ENCODE results near the gene C6orf89. TPM values are rescaled to one million over a fixed set of nuclear protein-coding genes. Genes with fewer than 3 reads are reported as not detected.

C6orf89 gene
- total and polyA plus RNA-seq, 11 donors = 34.0 to 86.2 (median 71.4) TPM

DNA sequence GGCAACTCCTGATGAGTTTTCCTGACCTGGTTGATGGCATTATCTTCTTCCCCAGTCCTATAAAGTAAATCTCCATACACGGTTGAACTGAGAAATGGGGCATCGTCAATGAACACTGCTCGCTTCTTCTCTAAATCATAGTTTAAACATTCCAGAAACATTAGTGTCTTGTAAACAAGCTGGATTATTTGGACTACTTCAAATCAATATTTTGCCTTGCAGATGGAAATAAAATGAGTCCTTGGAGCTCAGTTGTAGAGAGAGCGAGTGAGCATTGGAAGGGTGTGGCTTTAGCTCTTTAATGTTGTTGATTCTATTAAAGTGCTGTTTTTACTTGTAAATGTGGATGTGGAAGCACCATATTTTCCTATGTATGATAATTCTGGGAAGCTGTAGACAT lies 18.4 kb downstream of the C6orf89 start:
- Histone ChIP-seq H3K9me3 (no peaks in the 10 kb centered on the region), H3K4me1 (peaks cover 7 to 48% (median 33%) of the 10 kb centered on the region in 12 donors), H3K4me3 (no peak overlapping the region), H3K27me3 (no peaks in the 10 kb centered on the region), H3K27ac (peak overlapping the region in 3 of 12 donors; percentile 1 to 56 (median 51)), H3K36me3 (peaks cover 2 to 82% (median 73%) of the 10 kb centered on the region in 9 donors)
- ATAC-seq = no peak
- 74 to 82% (median 76%) methylated on average over 4 of the region's 4 CpGs for WGBS, 4 donors
- DNase-seq = no peak
- intact Hi-C loops (cut with DNase I) = no loop called here
- TF ChIP-seq POLR2A (IDR thresholded peaks at IDR 0.05) = no peak
- TF ChIP-seq, protein P1, sequence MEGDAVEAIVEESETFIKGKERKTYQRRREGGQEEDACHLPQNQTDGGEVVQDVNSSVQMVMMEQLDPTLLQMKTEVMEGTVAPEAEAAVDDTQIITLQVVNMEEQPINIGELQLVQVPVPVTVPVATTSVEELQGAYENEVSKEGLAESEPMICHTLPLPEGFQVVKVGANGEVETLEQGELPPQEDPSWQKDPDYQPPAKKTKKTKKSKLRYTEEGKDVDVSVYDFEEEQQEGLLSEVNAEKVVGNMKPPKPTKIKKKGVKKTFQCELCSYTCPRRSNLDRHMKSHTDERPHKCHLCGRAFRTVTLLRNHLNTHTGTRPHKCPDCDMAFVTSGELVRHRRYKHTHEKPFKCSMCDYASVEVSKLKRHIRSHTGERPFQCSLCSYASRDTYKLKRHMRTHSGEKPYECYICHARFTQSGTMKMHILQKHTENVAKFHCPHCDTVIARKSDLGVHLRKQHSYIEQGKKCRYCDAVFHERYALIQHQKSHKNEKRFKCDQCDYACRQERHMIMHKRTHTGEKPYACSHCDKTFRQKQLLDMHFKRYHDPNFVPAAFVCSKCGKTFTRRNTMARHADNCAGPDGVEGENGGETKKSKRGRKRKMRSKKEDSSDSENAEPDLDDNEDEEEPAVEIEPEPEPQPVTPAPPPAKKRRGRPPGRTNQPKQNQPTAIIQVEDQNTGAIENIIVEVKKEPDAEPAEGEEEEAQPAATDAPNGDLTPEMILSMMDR (IDR thresholded peaks at IDR 0.05) = no peak

DNA sequence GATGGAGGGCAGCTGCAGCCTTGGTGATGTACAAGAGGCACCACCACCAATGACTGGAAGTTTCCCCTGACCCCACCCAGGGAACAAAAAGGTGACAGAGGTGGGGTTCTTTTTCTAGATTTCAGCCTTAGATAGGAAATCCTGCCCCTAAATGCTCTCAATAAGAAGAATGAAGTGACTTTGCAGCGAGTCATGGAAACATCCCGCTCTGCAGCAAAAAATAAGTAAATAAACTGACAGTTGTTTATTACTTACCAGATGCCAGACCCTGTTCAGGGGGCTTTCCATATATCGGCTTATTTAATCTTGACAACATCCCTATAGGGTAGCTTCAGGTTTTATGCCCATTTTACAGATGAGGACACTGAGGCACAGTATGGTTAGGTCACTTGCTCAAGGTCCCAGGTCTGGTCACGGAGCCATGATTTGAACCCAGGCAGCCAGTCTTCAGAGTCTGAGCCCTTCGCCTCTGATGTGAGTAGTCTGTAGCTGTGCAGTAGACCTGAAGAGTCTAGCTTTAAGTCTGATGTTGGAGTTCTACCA lies 19.2 kb downstream of the C6orf89 start:
- ATAC-seq = no peak
- Histone ChIP-seq H3K27me3 (no peaks in the 10 kb centered on the region), H3K9me3 (no peaks in the 10 kb centered on the region), H3K4me3 (no peak overlapping the region), H3K4me1 (peaks cover 7 to 48% (median 33%) of the 10 kb centered on the region in 12 donors), H3K27ac (no peak overlapping the region), H3K36me3 (peaks cover 2 to 82% (median 69%) of the 10 kb centered on the region in 9 donors)
- DNase-seq = no peak
- WGBS, 4 donors = 97 to 100% (median 98%) methylated on average over 5 of the region's 5 CpGs
- intact Hi-C loops (cut with DNase I) = loop anchor here in 3 of 10 donors (5.0 kb wide), 1 partner anchor 72 kb away; no protein-coding TSS in a partner anchor
- no peak for TF ChIP-seq POLR2A (IDR thresholded peaks at IDR 0.05)
- TF ChIP-seq, protein P1 (IDR thresholded peaks at IDR 0.05) = no peak

DNA sequence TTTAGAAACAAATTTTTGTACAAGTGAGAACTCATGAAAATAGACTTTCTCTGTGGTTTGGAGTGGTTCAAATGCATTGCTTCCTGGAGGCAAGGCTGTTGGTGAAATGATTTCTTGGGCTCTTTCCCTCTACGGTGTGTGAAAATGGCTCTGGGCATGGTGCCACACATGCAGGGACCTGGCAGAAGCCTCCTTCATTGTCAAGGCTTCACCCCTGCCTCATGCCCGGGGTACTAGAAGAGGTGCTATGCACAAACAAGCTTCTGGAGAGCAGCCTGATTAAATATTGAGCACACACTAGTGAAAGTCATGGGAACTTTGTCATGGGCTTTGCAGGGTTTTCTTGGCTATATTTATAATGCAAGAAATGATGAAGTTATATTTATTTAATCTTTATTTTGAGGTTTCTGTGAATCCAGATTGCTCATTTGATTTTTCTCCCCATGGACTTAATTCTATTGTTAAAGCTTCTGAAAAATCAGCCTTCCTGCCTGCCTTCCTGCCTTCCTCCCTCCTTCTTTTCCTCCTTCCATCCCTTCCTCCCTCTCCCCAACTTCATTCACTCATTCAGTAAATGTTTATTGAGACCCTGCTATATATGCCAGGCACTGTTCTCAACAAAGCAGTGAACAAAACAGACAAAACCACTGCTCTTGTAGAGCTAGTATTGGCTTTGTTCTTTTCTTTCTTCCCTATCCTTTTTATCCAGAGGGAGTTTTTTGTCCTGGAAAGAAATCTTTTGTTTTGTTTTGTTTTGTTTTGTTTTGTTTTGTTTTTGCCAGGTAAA lies 21.0 kb downstream of the C6orf89 start:
- Histone ChIP-seq H3K9me3 (no peaks in the 10 kb centered on the region), H3K27me3 (no peaks in the 10 kb centered on the region), H3K27ac (peak overlapping the region; percentile 28 to 85 (median 66)), H3K36me3 (peaks cover 2 to 75% (median 59%) of the 10 kb centered on the region in 9 donors), H3K4me1 (peaks cover 7 to 49% (median 33%) of the 10 kb centered on the region in 12 donors), H3K4me3 (no peak overlapping the region)
- peak; percentile 69 to 89 (median 75) for DNase-seq
- intact Hi-C loops (cut with DNase I) = loop anchor here in 3 of 10 donors (5.0 kb wide), 1 partner anchor 71 kb away; no protein-coding TSS in a partner anchor
- peak; percentile 76 to 94 (median 89) for ATAC-seq
- WGBS, 4 donors = 9 to 24% (median 14%) methylated on average over 2 of the region's 2 CpGs
- no peak for TF ChIP-seq POLR2A (IDR thresholded peaks at IDR 0.05)
- TF ChIP-seq, protein P1 (IDR thresholded peaks at IDR 0.05) = no peak

DNA sequence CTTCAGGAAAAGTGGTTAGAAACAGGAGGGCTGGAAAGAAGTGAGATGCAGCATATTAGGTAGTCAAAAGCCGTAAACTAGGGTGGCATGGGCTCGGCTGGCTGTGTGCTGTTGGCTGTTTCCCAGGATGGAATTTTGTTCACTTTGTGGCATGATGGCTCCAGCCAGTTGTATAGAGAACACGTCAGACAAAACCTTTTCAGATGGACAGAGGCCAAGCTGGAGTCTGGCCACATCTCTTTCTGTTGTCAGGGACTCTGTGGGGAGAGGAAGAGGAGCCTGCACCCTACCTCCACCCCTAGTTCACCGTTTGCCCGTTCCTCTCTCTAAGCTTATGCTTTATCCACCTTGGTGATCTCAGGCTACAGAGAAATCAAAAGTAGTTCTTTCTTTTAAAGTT lies 22.0 kb downstream of the C6orf89 start:
- no peak overlapping the region for H3K4me3 ChIP-seq

More for the DNA sequence above, 22.0 kb downstream of the C6orf89 start:
- TF ChIP-seq POLR2A (IDR thresholded peaks at IDR 0.05) = no peak
- TF ChIP-seq, protein P1 (IDR thresholded peaks at IDR 0.05) = no peak
- H3K36me3 ChIP-seq = peaks cover 2 to 75% (median 59%) of the 10 kb centered on the region in 9 donors
- H3K27ac ChIP-seq = peak overlapping the region; percentile 28 to 85 (median 66)
- no peaks in the 10 kb centered on the region for H3K9me3 ChIP-seq
- DNase-seq (peak; percentile 60 to 85 (median 78)), ATAC-seq (peak; percentile 91 to 95 (median 94))
- H3K27me3 ChIP-seq = no peaks in the 10 kb centered on the region
- H3K4me1 ChIP-seq = peaks cover 7 to 60% (median 37%) of the 10 kb centered on the region in 12 donors
- intact Hi-C loops (cut with DNase I) = loop anchor here in 3 of 10 donors (5.0 kb wide), 1 partner anchor 70 kb away; no protein-coding TSS in a partner anchor
- 16 to 24% (median 22%) methylated on average over 5 of the region's 5 CpGs for WGBS, 4 donors
